Caco-2 (cell line): ENCODE data around the gene PITX3. TPM values are rescaled to one million over a fixed set of nuclear protein-coding genes. Genes with fewer than 3 reads are reported as not detected.

ENCODE experiments used
- BruUV-seq: library from RNA; stranded (reverse); fragments of 400-500 nt; replicated peaks from 2 replicates; lab custom pipeline; 2021; lab: Mats Ljungman, UMichigan
- CTCF ChIA-PET: fragments of 300-600 bp; sonication (Branson Sonifier 250); formaldehyde crosslinking; loops from one replicate; lab custom pipeline; 2022; ENCODE audit warnings: antibody characterized with exemption; lab: Charles Lee
- POLR2A ChIA-PET: fragments of 300-600 bp; sonication (Branson Sonifier 250); formaldehyde crosslinking; loops from one replicate; lab custom pipeline; 2022; ENCODE audit warnings: antibody characterized with exemption; lab: Charles Lee
- DNase-seq, 2 experiments: peaks; one replicate each; pipeline versions ENCODE4 v3.0.0 to v3.0.0-alpha.2; 2020 to 2022
- H3K27me3 ChIP-seq: replicated peaks from 2 replicates; pipeline ENCODE4 v1.6.0; 2011; ENCODE audit warnings: low read length; ENCODE audit not compliant: control insufficient read depth, insufficient read depth
- H3K36me3 ChIP-seq: 2 replicates; pipeline ENCODE4 v1.5.1; 2011; ENCODE audit warnings: low read length; ENCODE audit not compliant: control insufficient read depth, insufficient read depth
- H3K4me1 ChIP-seq: fragments of 250-450 bp; sonication (Bioruptor Pico); 2 replicates; pipeline ENCODE4 v1.5.1; 2020; ENCODE audit warnings: mild to moderate bottlenecking
- H3K4me3 ChIP-seq: 2 replicates; pipeline ENCODE4 v1.5.1; 2011; ENCODE audit warnings: low read depth, mild to moderate bottlenecking, control low read depth, low read length
- H3K9me3 ChIP-seq: fragments of 250-450 bp; sonication (Bioruptor Pico); 2 replicates; pipeline ENCODE4 v1.5.1; 2020; ENCODE audit warnings: mild to moderate bottlenecking, moderate library complexity
- H3K27ac Mint-ChIP-seq: one replicate; pipeline ENCODE4 v1.8.0; 2022; ENCODE audit warnings: mixed read lengths; ENCODE audit not compliant: unreplicated experiment
- H3K27me3 Mint-ChIP-seq: one replicate; pipeline ENCODE4 v1.8.0; 2022; ENCODE audit warnings: mixed read lengths; ENCODE audit not compliant: insufficient read depth, unreplicated experiment
- H3K36me3 Mint-ChIP-seq: one replicate; pipeline ENCODE4 v1.8.0; 2022; ENCODE audit warnings: mild to moderate bottlenecking, mixed read lengths; ENCODE audit not compliant: insufficient read depth, unreplicated experiment
- H3K4me1 Mint-ChIP-seq: one replicate; pipeline ENCODE4 v1.8.0; 2022; ENCODE audit warnings: low read depth, mixed read lengths; ENCODE audit not compliant: unreplicated experiment
- H3K4me3 Mint-ChIP-seq: one replicate; pipeline ENCODE4 v1.8.0; 2022; ENCODE audit warnings: mild to moderate bottlenecking, moderate library complexity, mixed read lengths; ENCODE audit not compliant: unreplicated experiment
- H3K9me3 Mint-ChIP-seq: one replicate; pipeline ENCODE4 v1.8.0; 2022; ENCODE audit warnings: mixed read lengths; ENCODE audit not compliant: unreplicated experiment
- CTCF ChIP-seq, 2 experiments: fragments of 200-600 bp in 1 of 2; IDR thresholded peaks; 1 replicate in 1 of 2; 2 replicates in 1 of 2; pipeline versions ENCODE4 v1.5.1 to v1.8.0; 2011 to 2022; ENCODE audit warnings: antibody characterized with exemption in 1 of 2, control low read depth in 1 of 2, inconsistent platforms in 1 of 2, low read depth in 1 of 2, low read length in 1 of 2, mild to moderate bottlenecking in 1 of 2, moderate library complexity in 1 of 2; ENCODE audit not compliant: insufficient read depth in 1 of 2, severe bottlenecking in 1 of 2, unreplicated experiment in 1 of 2
- intact Hi-C: fragments of 100-400 bp; cut with micrococcal nuclease; formaldehyde crosslinking; loops from one replicate; pipeline ENCODE4 v1.10.0; 2022; ENCODE audit not compliant: unreplicated experiment
- total RNA-seq: library from RNA; stranded (reverse); gene quantifications from 2 replicates; pipeline ENCODE4 v1.2.3, GENCODE V29; 2022

Gene PITX3
- total RNA-seq, 1 experiment from 2014 or later, result not detected

DNA sequence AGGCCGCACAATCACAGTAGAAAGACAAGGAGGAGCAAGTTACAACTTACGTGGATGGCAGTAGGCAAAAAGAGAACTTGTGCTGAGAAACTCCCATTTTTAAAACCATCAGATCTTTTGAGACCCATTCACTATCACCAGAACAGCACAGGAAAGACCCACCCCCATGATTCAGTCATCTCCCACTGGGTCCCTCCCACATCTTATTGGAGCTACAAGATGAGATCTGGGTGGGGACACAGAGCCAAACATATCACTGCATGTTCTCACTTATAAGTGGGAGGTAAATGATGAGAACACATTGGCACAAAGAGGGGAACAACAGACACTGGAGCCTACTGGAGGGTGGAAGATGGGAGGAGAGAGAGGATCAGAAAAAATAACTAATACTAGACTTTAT, 56.7 kb downstream of the PITX3 start:
- Mint-ChIP-seq H3K27ac (no peak overlapping the region), H3K9me3 (peaks cover 36% of the 10 kb centered on the region), H3K4me1 (no peaks in the 10 kb centered on the region), H3K27me3 (no peaks in the 10 kb centered on the region), H3K4me3 (no peak overlapping the region), H3K36me3 (no peaks in the 10 kb centered on the region)
- no peaks in the 10 kb centered on the region for H3K4me1 ChIP-seq
- intact Hi-C loops, result no loop called here
- H3K9me3 ChIP-seq, result peaks cover 18% of the 10 kb centered on the region
- POLR2A ChIA-PET, result no interaction called here
- no peak for TF ChIP-seq CTCF (IDR thresholded peaks at IDR 0.05; ENCODE audit: insufficient read depth in 1 of 2, low read depth in 1 of 2, low read length in 1 of 2, severe bottlenecking in 1 of 2, unreplicated experiment in 1 of 2)
- H3K4me3 ChIP-seq, result no peak overlapping the region
- no peaks in the 10 kb centered on the region for H3K27me3 ChIP-seq
- no TSS peak for BruUV-seq
- CTCF ChIA-PET, result no interaction called here
- no peaks in the 10 kb centered on the region for H3K36me3 ChIP-seq
- no peak for DNase-seq

Other genes starting within 250 kb of the PITX3 start
- 17.4 and 20.0 TPM in 2 replicates for gene ARMH3, start 185.3 kb downstream of the PITX3 start, total RNA-seq
- gene HPS6, start 176.2 kb downstream of the PITX3 start, total RNA-seq, result 18.1 and 19.5 TPM in 2 replicates
- 52.3 and 52.4 TPM in 2 replicates for gene LDB1, start 121.1 kb downstream of the PITX3 start, total RNA-seq
- gene PPRC1, start 108.5 kb downstream of the PITX3 start, total RNA-seq, result 66.6 and 68.5 TPM in 2 replicates
- 137 and 147 TPM in 2 replicates for gene NOLC1, start 89.1 kb downstream of the PITX3 start, total RNA-seq
- gene ELOVL3, start 15.2 kb downstream of the PITX3 start, total RNA-seq, result 1.4 and 2.2 TPM in 2 replicates
- gene GBF1, start 4.0 kb upstream of the PITX3 start, total RNA-seq, result 69.1 and 69.8 TPM in 2 replicates
- gene NFKB2, start 154.2 kb upstream of the PITX3 start, total RNA-seq, result 35.1 and 36.5 TPM in 2 replicates
- 2.8 and 3.8 TPM in 2 replicates for gene PSD, start 177.3 kb upstream of the PITX3 start, total RNA-seq
- gene FBXL15, start 179.3 kb upstream of the PITX3 start, total RNA-seq, result 7.9 and 8.6 TPM in 2 replicates
- 32.1 and 32.6 TPM in 2 replicates for gene CUEDC2, start 191.1 kb upstream of the PITX3 start, total RNA-seq
- 0.82 and 0.86 TPM in 2 replicates for gene C10orf95, start 210.0 kb upstream of the PITX3 start, total RNA-seq